Measurements from ENCODE around the gene CFAP44.
"Not testable (repeated sequence)": the region's sequence is repeated elsewhere in the genome, so short reads cannot be mapped to it uniquely, and the experiment has no call there.

Gene CFAP44, protein sequence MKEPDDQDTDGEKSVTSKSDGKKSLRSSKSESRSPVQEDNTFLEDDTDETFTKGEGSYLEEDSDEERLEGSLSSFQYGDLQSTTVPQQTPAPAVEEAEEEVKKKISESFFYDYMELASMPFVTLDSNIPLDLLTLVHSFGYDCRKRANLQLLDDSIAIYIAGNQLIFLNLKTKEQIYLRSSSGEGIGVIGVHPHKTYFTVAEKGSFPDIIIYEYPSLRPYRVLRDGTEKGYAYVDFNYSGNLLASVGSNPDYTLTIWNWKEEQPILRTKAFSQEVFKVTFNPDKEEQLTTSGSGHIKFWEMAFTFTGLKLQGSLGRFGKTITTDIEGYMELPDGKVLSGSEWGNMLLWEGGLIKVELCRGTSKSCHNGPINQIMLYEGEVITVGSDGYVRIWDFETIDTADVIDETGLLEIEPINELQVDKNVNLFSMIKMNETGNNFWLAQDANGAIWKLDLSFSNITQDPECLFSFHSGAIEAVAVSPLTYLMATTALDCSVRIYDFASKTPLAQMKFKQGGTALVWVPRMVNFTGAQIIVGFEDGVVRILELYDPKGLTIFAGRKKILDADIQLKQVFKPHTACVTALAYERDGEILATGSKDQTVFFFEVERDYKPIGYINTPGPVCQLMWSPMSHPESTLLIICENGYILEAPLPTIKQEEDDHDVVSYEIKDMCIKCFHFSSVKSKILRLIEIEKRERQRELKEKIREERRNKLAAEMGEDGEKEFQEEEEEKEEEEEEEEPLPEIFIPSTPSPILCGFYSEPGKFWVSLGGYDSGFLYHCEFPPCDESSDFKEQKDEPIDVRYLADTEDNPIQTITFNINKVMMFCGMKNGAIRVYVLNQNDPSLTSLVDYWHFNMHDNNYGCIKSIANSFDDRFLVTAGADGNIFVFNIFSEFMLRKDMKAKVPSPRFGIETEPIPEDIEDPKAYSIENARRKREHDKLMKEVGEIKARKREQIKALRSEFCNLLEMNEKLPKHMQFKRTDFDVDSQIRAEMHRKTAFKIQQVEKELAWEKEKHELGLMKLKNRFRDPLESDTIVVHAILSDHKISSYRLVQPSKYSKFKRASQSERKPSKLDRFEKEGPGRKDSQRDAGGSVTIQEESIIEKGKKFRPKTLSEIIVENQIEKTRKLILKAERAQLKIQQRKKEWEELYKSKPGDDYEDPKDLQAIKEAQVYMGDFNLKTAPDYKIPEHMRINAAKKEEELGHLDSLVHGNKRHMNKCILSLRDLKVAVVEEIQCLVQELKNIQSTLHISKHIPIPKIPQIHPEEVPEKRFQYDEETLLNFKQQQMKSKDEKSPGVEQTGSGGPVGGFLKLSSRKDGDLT (N-terminal part only)

GRCh38 chr3:113441051-113441770, at the start of gene CFAP44:
TSS of gene CFAP44 (minus strand) at chr3:113441493. CDS start at chr3:113433664, 7,829 bp downstream.
- peak; percentile 53 for DNase-seq

- no peak for DNase-seq
Measured at GRCh38 chr3:113485161-113485609, 43.9 kb upstream of the CFAP44 start.

DNA sequence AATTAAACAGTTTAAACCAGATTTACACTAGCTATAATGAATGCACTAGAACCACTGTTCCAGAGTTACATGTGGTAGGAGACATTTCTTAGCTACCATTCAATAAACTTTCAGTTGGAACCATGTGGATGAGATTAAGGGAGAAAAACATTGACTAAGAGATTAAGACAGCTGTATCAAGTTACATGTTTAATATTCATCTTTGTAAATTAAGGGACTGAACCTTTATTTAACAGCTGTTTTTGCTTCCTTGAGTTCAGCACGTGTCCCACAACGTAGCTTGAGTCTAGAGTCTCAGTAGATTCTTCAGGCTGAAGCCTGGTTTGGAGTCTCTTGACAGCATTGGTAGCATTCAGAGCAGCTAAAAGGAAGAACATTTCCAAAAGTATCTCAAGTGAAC, 27.2 kb upstream of the CFAP44 start:
- no peak for DNase-seq

- no peak for DNase-seq
Measured at GRCh38 chr3:113461488-113461887, 20.2 kb upstream of the CFAP44 start.

GRCh38 chr3:113458554-113458953, 17.3 kb upstream of the CFAP44 start:
- DNase-seq, result not testable (repeated sequence)

DNA sequence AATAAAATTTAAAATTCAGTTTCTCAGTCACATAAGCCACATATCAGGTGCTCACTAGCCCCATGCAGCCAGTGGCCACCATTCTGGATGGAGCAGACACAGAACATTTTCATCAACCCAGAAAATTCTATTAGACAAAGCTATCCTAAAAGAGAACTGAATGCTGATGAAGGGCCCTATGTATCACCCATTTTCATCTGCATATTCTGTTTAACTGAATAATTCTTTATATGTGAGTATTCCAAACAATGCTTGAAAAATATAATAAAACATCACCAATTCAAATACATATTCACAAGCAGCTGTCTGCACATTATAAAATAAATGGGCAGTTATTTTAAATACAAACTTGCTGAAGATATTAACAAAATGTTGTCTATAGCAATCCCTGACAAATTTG, 14.2 kb upstream of the CFAP44 start:
- no peak for DNase-seq

DNA sequence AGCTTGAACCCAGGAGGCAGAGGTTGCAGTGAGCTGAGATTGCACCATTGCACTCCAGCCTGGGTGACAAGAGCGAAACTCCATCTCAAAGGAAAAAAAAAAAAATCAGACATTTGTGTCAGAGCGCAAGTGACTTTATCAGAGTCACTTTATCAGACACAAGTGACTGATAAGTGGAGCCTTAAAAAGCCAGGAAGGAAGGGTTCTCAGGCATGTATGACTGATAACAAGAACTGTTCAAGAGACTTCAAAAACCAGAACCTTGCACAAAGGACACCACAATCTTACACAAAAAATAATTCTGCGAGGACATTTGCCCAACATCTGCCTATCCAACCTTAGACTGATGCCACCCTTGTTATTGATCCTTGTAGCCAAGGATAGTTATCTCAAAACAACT, 13.3 kb upstream of the CFAP44 start:
- peak; percentile 51 for DNase-seq

DNA sequence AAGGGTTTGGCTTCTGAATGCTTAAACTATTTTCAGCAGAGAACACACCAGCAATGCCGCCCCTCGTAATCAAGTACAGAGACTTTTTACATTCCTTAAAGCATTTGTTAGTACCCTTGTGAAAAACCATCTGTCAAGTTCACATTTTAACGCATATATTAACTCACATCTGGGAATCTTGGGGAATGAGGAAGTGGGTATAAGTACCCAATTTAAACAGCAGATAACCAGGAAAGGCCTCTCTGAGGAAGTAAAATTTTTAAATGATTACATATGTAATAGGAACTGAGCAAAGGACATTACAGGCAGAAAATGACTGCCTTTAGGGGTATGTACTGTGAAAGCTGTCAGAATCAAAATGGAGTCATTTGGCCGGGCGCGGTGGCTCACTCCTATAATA, 12.8 kb upstream of the CFAP44 start:
- DNase-seq, result no peak

GRCh38 chr3:113450911-113451310, 9.6 kb upstream of the CFAP44 start:
- DNase-seq, result no peak

DNA sequence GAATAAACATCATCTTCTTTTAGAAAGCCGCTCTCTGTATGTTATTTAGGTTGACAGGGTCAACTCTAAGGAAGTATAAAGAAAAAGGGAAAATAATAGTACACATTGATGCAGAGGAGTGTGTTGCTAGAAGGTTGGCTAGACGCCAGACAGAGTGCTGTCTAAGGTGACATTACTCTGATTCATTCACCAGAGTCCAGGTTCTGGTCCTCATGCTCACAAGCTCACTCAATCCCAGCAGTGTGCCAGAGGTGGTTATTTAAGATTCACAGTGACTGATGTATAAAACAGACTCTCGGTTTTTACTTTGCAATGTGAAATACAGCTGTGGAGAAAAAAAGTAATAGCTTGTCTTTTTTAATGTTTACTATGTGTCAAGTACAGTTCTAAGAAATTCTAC, 1.7 kb downstream of the CFAP44 start:
- no peak for DNase-seq

DNA sequence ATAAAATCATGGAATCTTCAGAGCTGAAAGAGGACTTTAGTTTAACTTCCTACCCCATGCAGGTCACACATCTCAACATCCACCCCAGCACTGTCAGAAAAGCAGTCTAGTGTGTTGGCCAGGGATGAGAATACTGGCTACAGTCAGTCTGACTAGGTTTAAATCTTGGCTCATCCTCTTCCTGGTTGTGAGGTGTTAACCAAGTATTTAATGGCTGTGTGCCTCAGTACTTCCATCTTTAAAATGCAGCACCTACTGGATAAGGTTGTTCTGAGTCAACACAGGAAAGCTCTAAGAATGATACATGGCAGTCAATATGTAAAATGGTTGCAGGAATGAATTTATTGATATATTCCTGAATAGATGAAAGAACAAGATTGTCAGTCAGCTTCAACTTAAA, 3.1 kb downstream of the CFAP44 start:
- DNase-seq, result no peak

GRCh38 chr3:113437411-113437810, 3.9 kb downstream of the CFAP44 start:
- no peak for DNase-seq

DNA sequence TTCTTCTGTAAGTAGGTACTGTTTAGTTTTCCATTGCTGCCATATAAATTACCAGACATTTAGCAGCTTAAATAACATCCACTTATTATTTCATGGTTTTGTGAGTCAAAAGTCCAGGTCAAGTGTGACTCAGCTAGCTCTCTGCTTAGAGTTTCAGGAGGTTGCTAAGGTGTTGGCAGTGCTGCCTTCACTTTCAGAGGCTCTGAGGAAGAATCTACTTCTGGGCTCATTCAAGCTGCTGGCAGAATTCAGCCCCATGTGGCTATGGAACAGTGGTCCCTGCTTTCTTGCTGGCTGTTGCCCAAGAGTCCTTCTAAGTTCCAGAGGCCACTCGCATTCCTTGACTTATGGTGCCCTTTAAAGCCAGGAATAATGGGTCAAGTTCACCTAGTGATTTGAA, 4.5 kb downstream of the CFAP44 start:
- DNase-seq, result peak; percentile 27

GRCh38 chr3:113431811-113432210, 9.5 kb downstream of the CFAP44 start:
- no peak for DNase-seq

DNA sequence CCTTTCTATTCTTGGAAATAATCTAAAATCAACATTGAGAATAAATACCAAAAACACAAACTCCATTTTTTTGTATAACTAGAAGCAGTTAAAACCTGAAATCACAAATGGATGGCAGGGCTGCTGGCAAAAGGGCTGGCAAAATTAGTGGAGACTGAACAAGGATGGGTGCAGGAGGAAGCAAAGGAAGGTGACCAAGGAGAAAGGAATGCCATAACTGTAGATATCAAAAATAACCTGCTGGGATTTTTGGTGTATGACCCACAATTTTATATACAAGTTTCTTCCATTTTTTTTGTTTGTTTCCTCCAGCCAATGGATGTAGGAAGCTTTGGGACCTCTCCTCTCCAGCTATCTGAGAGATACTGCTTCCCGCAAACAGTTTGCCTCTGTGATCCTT, 12.7 kb downstream of the CFAP44 start:
- no peak for DNase-seq

DNA sequence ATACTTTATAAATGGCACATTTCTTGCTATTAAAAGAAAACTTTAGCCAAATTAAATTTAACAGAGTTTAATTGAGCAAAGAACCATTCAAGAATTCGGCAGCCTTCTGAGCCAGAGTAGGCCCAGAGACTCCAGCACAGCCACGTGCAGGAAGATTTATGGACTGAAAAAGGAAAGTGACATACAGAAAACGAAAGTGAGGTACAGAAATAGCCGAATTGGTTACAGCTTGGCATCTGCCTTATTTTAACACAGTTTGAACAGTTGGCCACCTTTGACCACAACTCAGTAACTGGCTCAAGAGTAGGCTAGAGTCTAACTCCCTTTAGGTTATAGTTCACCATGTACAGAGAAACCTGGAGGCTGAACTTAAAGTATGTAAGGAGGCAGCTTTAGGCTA, 17.6 kb downstream of the CFAP44 start:
- no peak for DNase-seq

- no peak for DNase-seq
Measured at GRCh38 chr3:113421082-113421481, 20.2 kb downstream of the CFAP44 start.

GRCh38 chr3:113409676-113410075, 31.6 kb downstream of the CFAP44 start:
- DNase-seq, result no peak

- peak; percentile 8 for DNase-seq
Measured at GRCh38 chr3:113405180-113405579, 36.1 kb downstream of the CFAP44 start.

DNA sequence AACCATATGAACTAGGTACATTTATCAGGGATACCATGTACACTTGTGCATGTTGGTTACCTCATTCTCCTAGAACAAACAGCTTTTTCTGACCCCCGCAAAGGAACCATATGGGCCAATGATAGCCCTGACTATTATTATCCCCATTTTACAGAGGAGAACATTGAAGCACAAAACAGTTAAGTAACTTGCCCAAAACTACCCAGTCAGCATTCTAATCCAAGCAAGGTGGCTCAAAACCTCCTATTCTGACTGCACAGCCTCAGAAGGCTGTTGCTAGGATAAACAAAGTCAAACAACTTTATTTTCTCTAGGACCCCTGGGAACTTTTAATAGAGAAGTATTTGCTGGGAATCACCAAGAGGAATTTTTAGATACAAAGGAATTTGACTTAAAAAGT, 36.7 kb downstream of the CFAP44 start:
- no peak for DNase-seq
